GM12878 (cell line): ENCODE measurements around the gene APOBEC3H. TPM values are rescaled to one million over a fixed set of nuclear protein-coding genes. Genes with fewer than 3 reads are reported as not detected.

Experiments
- CEBPZ ChIP-seq: fragments of 150-350 bp; IDR thresholded peaks from 2 replicates; pipeline ENCODE4 v1.6.1; 2016; ENCODE audit warnings: low read depth, low read length
- CUX1 ChIP-seq: IDR thresholded peaks from 2 replicates; pipeline ENCODE4 v1.6.1; 2012; ENCODE audit warnings: improper control_type of control experiment, low read depth, low read length; ENCODE audit not compliant: insufficient replicate concordance
- ESRRA ChIP-seq: IDR thresholded peaks from 2 replicates; pipeline ENCODE4 v1.6.1; 2012; ENCODE audit warnings: mild to moderate bottlenecking, low read length, improper control_type of control experiment
- FOXM1 ChIP-seq: IDR thresholded peaks from 2 replicates; pipeline ENCODE4 v1.6.1; 2012; ENCODE audit warnings: low read depth, mild to moderate bottlenecking, inconsistent platforms, low read length, moderate library complexity
- GATAD2B ChIP-seq: fragments of 450-650 bp; conservative IDR thresholded peaks from 2 replicates; pipeline ENCODE4 v1.6.1; 2017; ENCODE audit warnings: low read depth, mild to moderate bottlenecking, moderate library complexity
- MTA3 ChIP-seq: IDR thresholded peaks from 2 replicates; pipeline ENCODE4 v1.6.1; 2012; ENCODE audit warnings: low read length, inconsistent platforms, borderline replicate concordance
- MYB ChIP-seq: fragments of 150-350 bp; IDR thresholded peaks from 2 replicates; pipeline ENCODE4 v1.6.1; 2014; ENCODE audit warnings: mild to moderate bottlenecking, low read depth, low read length, borderline replicate concordance
- NFXL1 ChIP-seq: fragments of 450-650 bp; IDR thresholded peaks from 2 replicates; pipeline ENCODE4 v1.6.1; 2017; ENCODE audit warnings: antibody characterized with exemption, mild to moderate bottlenecking, borderline replicate concordance
- PAX8 ChIP-seq: fragments of 450-650 bp; IDR thresholded peaks from 2 replicates; pipeline ENCODE4 v1.6.1; 2017; ENCODE audit warnings: mild to moderate bottlenecking, moderate library complexity
- POLR2AphosphoS5 ChIP-seq: IDR thresholded peaks from 2 replicates; pipeline ENCODE4 v1.6.1; 2011; ENCODE audit warnings: mild to moderate bottlenecking, low read length, inconsistent platforms
- SMAD5 ChIP-seq: IDR thresholded peaks from 2 replicates; pipeline ENCODE4 v1.6.1; 2016; ENCODE audit warnings: antibody characterized with exemption, low read depth
- SP1 ChIP-seq: IDR thresholded peaks from one replicate; pipeline ENCODE4 v1.6.1; 2011; ENCODE audit warnings: low read depth, low read length
- SPI1 ChIP-seq: IDR thresholded peaks from 2 replicates; pipeline ENCODE4 v1.6.1; 2011; ENCODE audit warnings: low read depth, mild to moderate bottlenecking, low read length, moderate library complexity, borderline replicate concordance; ENCODE audit not compliant: insufficient read depth
- STAT3 ChIP-seq: IDR thresholded peaks from 2 replicates; pipeline ENCODE4 v1.6.1; 2011; ENCODE audit warnings: low read depth, low read length, improper control_type of control experiment
- TBL1XR1 ChIP-seq: IDR thresholded peaks from 2 replicates; pipeline ENCODE4 v1.6.1; 2012; ENCODE audit warnings: low read depth, low read length, improper control_type of control experiment
- TCF12 ChIP-seq: IDR thresholded peaks from 2 replicates; pipeline ENCODE4 v1.6.1; 2011; ENCODE audit warnings: low read depth, mild to moderate bottlenecking, low read length
- ZNF274 ChIP-seq: IDR thresholded peaks from one replicate; pipeline ENCODE4 v1.8.0; 2011; ENCODE audit not compliant: insufficient read length, insufficient read depth
- ZNF384 ChIP-seq: IDR thresholded peaks from 2 replicates; pipeline ENCODE4 v1.6.1; 2012; ENCODE audit warnings: low read depth, mild to moderate bottlenecking, low read length, improper control_type of control experiment, borderline replicate concordance
- polyA plus RNA-seq, 11 experiments: library from polyadenylated mRNA; depleted of rRNA in 4 of 11; unstranded in 6 of 11; stranded (reverse) in 5 of 11; fragments of >200 nt; fragmentation: Nextera tagmentation in 4 of 11; fragmentation: Illumina TruSeq in 1 of 11; extraction: Ambion mirVana in 4 of 11; extraction: Trizol in 1 of 11; gene quantifications; 1 replicate in 1 of 11; 2 replicates in 10 of 11; pipeline versions ENCODE4 v1.2.1 to v1.2.3, GENCODE V29; 2011 to 2016; ENCODE audit warnings: inconsistent platforms in 2 of 11, missing spikeins in 2 of 11, low read depth in 1 of 11
- total RNA-seq, 4 experiments: library from RNA; depleted of rRNA in 3 of 4; stranded (reverse); fragments of >200 nt in 3 of 4; fragmentation: Illumina TruSeq in 1 of 4; extraction: Trizol in 1 of 4; gene quantifications; 2 replicates each; pipeline versions ENCODE4 v1.2.1 to v1.2.3, GENCODE V29; 2013 to 2021
- TF ChIP-seq, protein P1 (sequence below), 3 experiments: IDR thresholded peaks in 2 of 3; conservative IDR thresholded peaks in 1 of 3; 2 replicates each; pipeline ENCODE4 v1.5.1; 2011; ENCODE audit warnings: low read depth in 3 of 3, low read length in 3 of 3, mild to moderate bottlenecking in 3 of 3, control low read depth in 2 of 3, moderate library complexity in 2 of 3, inconsistent platforms in 1 of 3, mixed read lengths in 1 of 3; ENCODE audit not compliant: control insufficient read depth in 2 of 3, insufficient read depth in 1 of 3; ENCODE audit errors: extremely low read depth in 1 of 3

APOBEC3H gene
- total and polyA plus RNA-seq, 10 of the 15 experiments (the other 5 are each of a cell fraction or from before 2014, with no cell fraction given): 7.5 to 23.0 (median 14.8) TPM

- no peak for TF ChIP-seq STAT3
- TF ChIP-seq GATAD2B: peak; percentile 86
- TF ChIP-seq TBL1XR1: peak; percentile 62; the same call in 1 of the 2 replicates
- no peak for TF ChIP-seq SP1
- TF ChIP-seq CEBPZ: no peak
- peak; percentile 93; the same call in 1 of the 2 replicates for TF ChIP-seq NFXL1
- TF ChIP-seq, protein P1, sequence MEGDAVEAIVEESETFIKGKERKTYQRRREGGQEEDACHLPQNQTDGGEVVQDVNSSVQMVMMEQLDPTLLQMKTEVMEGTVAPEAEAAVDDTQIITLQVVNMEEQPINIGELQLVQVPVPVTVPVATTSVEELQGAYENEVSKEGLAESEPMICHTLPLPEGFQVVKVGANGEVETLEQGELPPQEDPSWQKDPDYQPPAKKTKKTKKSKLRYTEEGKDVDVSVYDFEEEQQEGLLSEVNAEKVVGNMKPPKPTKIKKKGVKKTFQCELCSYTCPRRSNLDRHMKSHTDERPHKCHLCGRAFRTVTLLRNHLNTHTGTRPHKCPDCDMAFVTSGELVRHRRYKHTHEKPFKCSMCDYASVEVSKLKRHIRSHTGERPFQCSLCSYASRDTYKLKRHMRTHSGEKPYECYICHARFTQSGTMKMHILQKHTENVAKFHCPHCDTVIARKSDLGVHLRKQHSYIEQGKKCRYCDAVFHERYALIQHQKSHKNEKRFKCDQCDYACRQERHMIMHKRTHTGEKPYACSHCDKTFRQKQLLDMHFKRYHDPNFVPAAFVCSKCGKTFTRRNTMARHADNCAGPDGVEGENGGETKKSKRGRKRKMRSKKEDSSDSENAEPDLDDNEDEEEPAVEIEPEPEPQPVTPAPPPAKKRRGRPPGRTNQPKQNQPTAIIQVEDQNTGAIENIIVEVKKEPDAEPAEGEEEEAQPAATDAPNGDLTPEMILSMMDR (IDR thresholded peaks at IDR 0.05 in 2 of 3, conservative IDR thresholded peaks at IDR 0.05 in 1 of 3; ENCODE audit: control insufficient read depth in 2 of 3, extremely low read depth in 1 of 3, insufficient read depth in 1 of 3, low read depth in 3 of 3, low read length in 3 of 3): no peak
- no peak for TF ChIP-seq CUX1
- TF ChIP-seq SPI1: peak; percentile 22; the same call in 1 of the 2 replicates
- no peak for TF ChIP-seq MYB
- peak; percentile 51; the same call in 1 of the 2 replicates for TF ChIP-seq POLR2AphosphoS5
- TF ChIP-seq PAX8: no peak
- TF ChIP-seq ZNF274: no peak
- TF ChIP-seq ESRRA: no peak
- TF ChIP-seq MTA3: 0 out of 2 replicates have a peak, but pooled peaks have one; percentile 30
- TF ChIP-seq ZNF384: no peak
- peak; percentile 37; the same call in 1 of the 2 replicates for TF ChIP-seq SMAD5
- TF ChIP-seq FOXM1: 0 out of 2 replicates have a peak, but pooled peaks have one; percentile 21
- no peak for TF ChIP-seq TCF12
Observed at GRCh38 chr22:39097098-39098020, at the start of gene APOBEC3H (continued).
